ENCODE measurements around the gene PKNOX2. TPM values are rescaled to one million over a fixed set of nuclear protein-coding genes. Genes with fewer than 3 reads are reported as not detected.

The PKNOX2 gene
- total RNA-seq, 1 donor from 2014 or later = 2.6 TPM

GRCh38 chr11:125351033-125351867, 186.7 kb downstream of the PKNOX2 start:
- DNase-seq (ENCODE audit: low spot score) = no peak

- no peak for DNase-seq (ENCODE audit: low spot score)
Measured at GRCh38 chr11:125351868-125352250, 187.3 kb downstream of the PKNOX2 start.

GRCh38 chr11:125356797-125357196, 192.2 kb downstream of the PKNOX2 start:
- DNase-seq (ENCODE audit: low spot score) = no peak

GRCh38 chr11:125357551-125357950, 193.0 kb downstream of the PKNOX2 start:
- DNase-seq (ENCODE audit: low spot score) = no peak

- DNase-seq (ENCODE audit: low spot score) = no peak
Measured at GRCh38 chr11:125358254-125358840, 193.8 kb downstream of the PKNOX2 start.

GRCh38 chr11:125359130-125359529, 194.6 kb downstream of the PKNOX2 start:
- DNase-seq (ENCODE audit: low spot score) = no peak

GRCh38 chr11:125360066-125360465, 195.5 kb downstream of the PKNOX2 start:
- no peak for DNase-seq (ENCODE audit: low spot score)

- DNase-seq (ENCODE audit: low spot score) = no peak
Measured at GRCh38 chr11:125364121-125364826, 199.7 kb downstream of the PKNOX2 start.

GRCh38 chr11:125365196-125365931, 200.8 kb downstream of the PKNOX2 start:
- DNase-seq (ENCODE audit: low spot score) = no peak

GRCh38 chr11:125367710-125368109, 203.2 kb downstream of the PKNOX2 start:
- DNase-seq (ENCODE audit: low spot score) = no peak

GRCh38 chr11:125368757-125369156, 204.2 kb downstream of the PKNOX2 start:
- no peak for DNase-seq (ENCODE audit: low spot score)

- DNase-seq (ENCODE audit: low spot score) = no peak
Measured at GRCh38 chr11:125369808-125370207, 205.3 kb downstream of the PKNOX2 start.

GRCh38 chr11:125370561-125371389, 206.2 kb downstream of the PKNOX2 start:
- DNase-seq (ENCODE audit: low spot score) = no peak

- no peak for DNase-seq (ENCODE audit: low spot score)
Measured at GRCh38 chr11:125371431-125371935, 206.9 kb downstream of the PKNOX2 start.

- no peak for DNase-seq (ENCODE audit: low spot score)
Measured at GRCh38 chr11:125372088-125372487, 207.5 kb downstream of the PKNOX2 start.

- no peak for DNase-seq (ENCODE audit: low spot score)
Measured at GRCh38 chr11:125372911-125373310, 208.4 kb downstream of the PKNOX2 start.

GRCh38 chr11:125373426-125374391, 209.2 kb downstream of the PKNOX2 start:
- no peak for DNase-seq (ENCODE audit: low spot score)

GRCh38 chr11:125374398-125374797, 209.8 kb downstream of the PKNOX2 start:
- no peak for DNase-seq (ENCODE audit: low spot score)

GRCh38 chr11:125375146-125375545, 210.6 kb downstream of the PKNOX2 start:
- DNase-seq (ENCODE audit: low spot score) = no peak
